Omental fat pad (tissue), 4 donors: ENCODE measurements around the gene ECI2. TPM values are rescaled to one million over a fixed set of nuclear protein-coding genes. Genes with fewer than 3 reads are reported as not detected.

ENCODE experiments used
- ATAC-seq: fragments of 150-250 bp; one replicate; pipeline ENCODE4 v1.9.1; 2016; ENCODE audit warnings: mild to moderate bottlenecking, moderate library complexity; ENCODE audit not compliant: low FRiP score
- DNase-seq: peaks from one replicate; pipeline ENCODE4 v3.0.0-alpha.2; 2019; ENCODE audit warnings: low spot score
- CTCF ChIP-seq, 3 donors: fragments of 450-650 bp; IDR thresholded peaks; one replicate each; pipeline ENCODE4 v1.5.1; 2016 to 2017; ENCODE audit warnings: antibody characterized with exemption in 3 of 3, mild to moderate bottlenecking in 3 of 3, moderate library complexity in 2 of 3
- total RNA-seq, 4 donors: library from RNA; depleted of rRNA; stranded (reverse); fragments of >200 nt; gene quantifications; one replicate each; pipeline ENCODE4 v1.1.0, GENCODE V29; 2016

Gene ECI2
- total RNA-seq, 4 donors from 2014 or later: 48.8 to 82.2 (median 69.1) TPM

- no peak for TF ChIP-seq CTCF (IDR thresholded peaks at IDR 0.05)
- no peak for DNase-seq
- no peak for ATAC-seq
These were observed 50.1 kb downstream of the ECI2 start for GRCh38 chr6:4085332-4085700.

GRCh38 chr6:4084444-4085331, 50.7 kb downstream of the ECI2 start:
- no peak for ATAC-seq
- TF ChIP-seq CTCF (IDR thresholded peaks at IDR 0.05): no peak
- no peak for DNase-seq

- DNase-seq (no peak), ATAC-seq (no peak)
- no peak for TF ChIP-seq CTCF (IDR thresholded peaks at IDR 0.05)
These were observed 56.5 kb downstream of the ECI2 start, which contains the start of gene FAM217A for GRCh38 chr6:4078691-4079471. Gene FAM217A (minus strand): TSS chr6:4079137. CDS start chr6:4077414, 1,723 bp downstream.

- ATAC-seq (no peak), DNase-seq (no peak)
- no peak for TF ChIP-seq CTCF (IDR thresholded peaks at IDR 0.05)
These were observed 60.7 kb downstream of the ECI2 start for GRCh38 chr6:4074478-4075235.

- no peak for TF ChIP-seq CTCF (IDR thresholded peaks at IDR 0.05)
- no peak for DNase-seq
- ATAC-seq: no peak
These were observed 64.0 kb downstream of the ECI2 start for GRCh38 chr6:4071330-4071729.

- ATAC-seq (no peak), DNase-seq (no peak)
- no peak for TF ChIP-seq CTCF (IDR thresholded peaks at IDR 0.05)
These were observed 66.2 kb downstream of the ECI2 start for GRCh38 chr6:4069199-4069598.
